ENCODE measurements around the gene VPS39.

VPS39 gene

DNA sequence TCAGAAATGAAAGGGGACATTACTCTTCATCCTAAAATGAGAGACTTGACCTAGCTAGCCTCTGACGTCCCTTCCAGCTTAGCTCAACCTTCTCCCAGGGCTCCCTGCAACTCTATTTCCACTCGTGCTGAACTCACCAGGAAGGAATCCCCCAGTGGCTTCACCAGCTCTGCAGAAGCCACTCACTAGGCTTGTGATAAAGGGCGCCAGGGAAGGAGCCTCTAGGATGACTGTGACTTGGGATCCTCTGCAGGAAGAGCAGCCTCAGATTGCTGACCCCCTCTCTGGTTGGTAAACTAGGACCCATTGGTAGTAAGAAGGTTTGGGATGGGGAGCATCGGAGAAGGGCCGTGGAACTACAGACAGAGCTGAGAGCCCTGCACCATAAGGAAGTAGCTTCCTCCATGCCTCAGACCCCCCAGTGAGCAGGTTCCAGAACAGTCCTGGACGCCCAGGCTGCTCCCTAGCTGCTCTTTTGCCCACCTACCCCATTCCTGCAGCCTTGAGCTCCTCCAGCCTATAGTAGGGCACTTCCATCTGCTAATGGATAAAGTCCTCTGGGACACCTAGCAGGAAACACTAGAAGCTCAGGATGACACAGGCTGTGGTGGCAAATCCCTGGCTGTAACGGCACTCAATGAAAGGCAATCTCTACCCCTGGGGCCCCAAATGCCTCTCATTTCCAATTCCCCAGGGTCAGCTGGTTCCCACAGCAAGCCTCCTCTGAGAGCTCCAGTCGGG lies 77.7 kb downstream of the VPS39 start:
- no peak for DNase-seq (ENCODE audit: low spot score)

DNA sequence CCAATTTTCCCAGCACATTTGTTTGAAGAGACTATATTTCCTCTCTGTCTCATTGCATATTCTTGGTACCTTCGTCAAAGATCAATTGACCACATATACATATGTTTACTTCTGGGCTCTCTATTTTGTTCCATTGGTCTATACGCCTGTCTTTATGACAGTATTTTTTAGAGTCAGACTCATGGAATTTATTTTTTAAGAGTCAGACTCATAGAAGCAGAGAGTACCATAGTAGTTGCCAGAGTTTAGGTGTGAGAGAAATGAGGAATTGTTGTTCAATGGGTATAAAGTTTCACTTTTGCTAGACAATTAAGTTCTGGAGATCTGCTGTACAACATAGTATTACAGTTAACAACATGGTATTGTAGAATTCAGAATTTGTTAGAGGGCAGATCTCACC lies 78.7 kb downstream of the VPS39 start:
- no peak for DNase-seq (ENCODE audit: low spot score)

GRCh38 chr15:42128476-42128875 lies 79.6 kb downstream of the VPS39 start:
- no peak for DNase-seq (ENCODE audit: low spot score)

DNA sequence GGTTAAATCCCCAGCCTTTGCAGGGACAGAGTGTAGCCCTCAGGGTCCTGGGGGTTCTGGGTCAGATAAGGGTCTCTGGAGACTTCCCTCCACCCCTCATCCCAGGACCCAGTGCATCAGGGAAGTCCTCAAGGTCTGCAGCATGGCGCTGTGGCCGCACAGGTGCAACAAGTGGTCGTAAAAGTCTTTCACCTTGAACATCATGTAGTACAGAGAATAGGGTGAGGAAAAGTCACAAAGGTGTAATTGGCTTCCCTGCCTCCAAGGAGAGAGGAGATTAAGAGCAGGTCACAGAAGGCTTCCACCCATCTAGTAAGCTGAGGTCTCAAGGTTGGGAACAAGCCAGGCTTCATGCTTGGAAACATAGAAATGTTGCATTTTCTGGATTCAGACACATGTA lies 84.6 kb downstream of the VPS39 start:
- no peak for DNase-seq (ENCODE audit: low spot score)

DNA sequence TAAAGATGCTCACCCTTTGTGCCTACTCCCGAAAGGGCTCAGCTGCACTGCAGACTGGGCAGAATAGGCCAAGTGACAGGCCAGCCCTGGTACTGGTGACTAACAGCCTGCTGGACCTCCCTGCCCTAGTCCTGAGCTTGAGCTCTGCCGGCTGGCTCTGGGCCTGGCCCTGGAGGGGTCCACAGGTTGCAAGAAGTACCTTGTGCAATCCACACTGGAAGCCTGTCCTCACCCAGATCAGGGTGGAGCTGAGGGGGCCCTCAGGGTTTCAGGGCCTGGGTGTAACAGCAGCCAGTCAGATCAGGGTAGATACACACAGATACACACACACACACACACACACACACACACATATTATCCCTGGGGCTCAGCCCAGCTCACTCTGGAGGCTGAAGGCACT lies 86.4 kb downstream of the VPS39 start:
- no peak for DNase-seq (ENCODE audit: low spot score)

GRCh38 chr15:42121021-42121420 lies 87.1 kb downstream of the VPS39 start:
- DNase-seq (ENCODE audit: low spot score) = no peak

- DNase-seq (ENCODE audit: low spot score) = no peak
These were observed 87.8 kb downstream of the VPS39 start for GRCh38 chr15:42120285-42120684.

- DNase-seq (ENCODE audit: low spot score) = no peak
These were observed 88.7 kb downstream of the VPS39 start for GRCh38 chr15:42119446-42119760.

GRCh38 chr15:42118650-42119445 lies 89.3 kb downstream of the VPS39 start:
- DNase-seq (ENCODE audit: low spot score) = no peak

- no peak for DNase-seq (ENCODE audit: low spot score)
These were observed 96.2 kb downstream of the VPS39 start for GRCh38 chr15:42111924-42112323.

GRCh38 chr15:42110367-42110766 lies 97.7 kb downstream of the VPS39 start:
- DNase-seq (ENCODE audit: low spot score) = no peak

GRCh38 chr15:42108806-42109205 lies 99.3 kb downstream of the VPS39 start:
- DNase-seq (ENCODE audit: low spot score) = no peak
